GM15510 (cell line): ENCODE measurements around the gene SHROOM2.

Experiments used
- POLR2A ChIP-seq: IDR thresholded peaks from 3 replicates; pipeline ENCODE4 v1.6.1; 2011; ENCODE audit warnings: borderline replicate concordance; ENCODE audit not compliant: insufficient read length; ENCODE audit errors: extremely low read depth

The SHROOM2 gene

DNA sequence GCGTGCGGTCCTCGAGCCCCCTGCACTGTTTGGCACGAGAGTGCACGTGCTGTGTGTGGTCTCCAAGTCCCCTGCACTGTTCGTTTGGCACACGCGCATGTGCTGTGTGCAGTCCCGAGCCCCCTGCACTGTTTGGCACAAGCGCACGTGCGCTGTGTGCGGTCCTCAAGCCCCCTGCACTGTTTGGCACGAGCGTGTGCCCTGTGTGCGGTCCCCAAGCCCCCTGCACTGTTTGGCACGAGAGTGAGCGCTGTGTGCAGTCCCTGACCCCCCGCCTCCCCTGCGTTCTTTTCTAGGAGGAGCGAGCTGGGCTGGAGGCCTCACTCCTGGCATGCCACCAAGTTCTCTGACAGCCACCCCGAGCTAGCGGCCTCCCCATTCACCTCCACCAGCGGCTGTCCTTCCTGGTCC lies 104.5 kb downstream of the SHROOM2 start:
- TF ChIP-seq POLR2A = no peak

DNA sequence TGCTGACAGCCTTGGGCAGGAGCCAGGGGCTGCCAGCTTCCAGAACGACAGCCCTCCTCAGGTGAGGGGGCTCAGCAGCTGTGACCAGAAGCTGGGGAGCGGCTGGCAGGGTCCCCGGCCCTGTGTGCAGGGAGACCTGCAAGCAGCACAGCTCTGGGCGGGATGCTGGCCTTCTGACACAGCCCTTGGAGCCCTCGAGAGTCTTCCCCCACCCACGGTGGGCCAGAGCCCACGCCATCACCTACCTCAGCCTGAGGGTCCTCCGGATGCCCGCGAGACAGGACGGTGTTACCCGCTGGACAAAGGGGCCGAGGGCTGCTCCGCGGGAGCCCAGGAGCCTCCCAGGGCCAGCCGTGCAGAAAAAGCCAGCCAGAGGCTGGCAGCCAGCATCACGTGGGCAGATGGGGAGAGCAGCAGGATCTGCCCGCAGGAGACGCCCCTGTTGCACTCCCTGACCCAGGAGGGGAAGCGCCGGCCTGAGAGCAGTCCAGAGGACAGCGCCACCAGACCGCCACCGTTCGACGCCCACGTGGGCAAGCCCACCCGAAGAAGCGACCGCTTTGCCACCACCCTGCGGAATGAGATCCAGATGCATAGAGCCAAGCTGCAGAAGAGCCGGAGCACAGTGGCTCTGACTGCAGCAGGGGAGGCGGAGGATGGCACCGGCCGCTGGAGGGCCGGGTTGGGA lies 109.1 kb downstream of the SHROOM2 start:
- no peak for TF ChIP-seq POLR2A

DNA sequence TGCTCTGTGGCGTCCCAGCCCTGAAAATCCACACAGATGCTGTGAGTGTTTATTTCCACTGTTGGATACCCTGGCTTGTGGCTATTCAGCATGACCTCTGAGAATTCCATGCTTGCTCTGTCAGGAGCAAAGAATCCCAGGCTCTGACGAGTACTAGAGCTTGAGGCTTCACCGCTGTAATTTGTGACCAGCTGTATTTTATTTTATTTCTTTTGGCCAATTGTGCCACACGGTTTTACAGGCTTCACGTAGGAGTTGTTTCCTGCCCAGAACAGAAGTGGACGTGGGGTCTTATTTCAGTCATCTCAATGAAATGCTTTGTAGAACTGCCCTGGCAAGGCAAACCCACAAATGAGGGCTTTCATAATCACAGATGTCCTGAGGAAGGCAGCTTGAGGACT lies 111.5 kb downstream of the SHROOM2 start:
- TF ChIP-seq POLR2A = no peak

DNA sequence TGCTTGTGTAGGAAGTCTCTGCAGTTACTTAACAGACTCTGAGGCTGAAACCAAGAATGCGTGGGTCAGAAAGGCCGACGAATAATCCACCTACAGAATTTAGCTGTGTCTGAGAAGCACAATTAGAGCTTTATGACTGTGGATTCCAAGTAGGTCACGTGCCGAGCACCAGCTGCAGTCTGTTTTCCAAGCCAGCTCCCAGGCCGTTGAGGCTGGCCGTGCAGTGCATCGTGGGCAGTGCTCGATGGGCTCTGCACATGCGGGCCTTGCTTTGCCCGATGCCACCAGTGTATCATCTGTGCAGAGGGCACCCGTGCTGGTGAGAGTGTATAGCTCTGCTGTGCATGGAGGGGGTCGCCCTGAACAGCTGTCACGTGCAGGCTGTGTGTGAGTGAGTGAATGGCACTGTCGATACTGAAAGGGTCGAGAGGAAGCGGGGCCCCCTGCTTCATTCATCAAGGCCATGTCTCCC lies 113.4 kb downstream of the SHROOM2 start:
- no peak for TF ChIP-seq POLR2A

DNA sequence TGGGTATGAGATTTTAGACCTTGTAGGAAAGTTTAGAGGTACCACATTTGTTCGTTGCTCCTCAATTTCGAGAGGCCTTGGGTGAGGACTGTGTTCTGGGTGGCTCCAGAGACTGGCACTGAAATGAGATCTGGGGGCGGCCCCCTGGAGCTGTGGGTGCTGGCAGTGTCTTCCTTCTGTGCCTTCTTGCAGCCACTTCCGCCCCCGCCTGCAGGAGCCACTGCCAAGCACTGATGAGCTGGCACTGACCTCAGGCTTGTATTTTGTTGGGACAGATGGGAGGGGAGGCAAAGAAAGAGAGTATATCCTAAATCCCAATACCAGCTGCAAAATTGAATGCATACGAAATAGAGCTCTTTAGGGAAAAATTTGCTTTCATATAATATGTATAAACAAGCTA lies 116.4 kb downstream of the SHROOM2 start:
- TF ChIP-seq POLR2A = no peak

DNA sequence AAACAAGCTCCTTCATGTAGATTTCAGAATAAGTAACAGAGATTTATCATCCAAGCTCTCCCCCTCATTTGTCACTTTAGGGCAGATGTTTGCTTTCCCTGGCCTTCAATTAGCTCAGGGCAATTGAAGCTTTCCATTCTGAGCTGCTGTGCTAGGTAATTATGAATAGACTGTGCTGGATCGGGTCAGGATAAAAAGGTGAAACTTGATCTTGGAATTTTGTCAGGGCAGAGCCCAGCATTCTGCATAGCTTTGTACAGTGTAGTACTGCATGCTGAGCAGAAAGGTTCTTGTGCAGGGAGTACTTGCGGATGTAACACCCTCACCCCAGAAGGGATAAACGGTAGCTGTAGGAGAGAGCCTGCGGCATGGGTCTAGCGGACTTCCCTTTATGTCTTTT lies 116.9 kb downstream of the SHROOM2 start:
- TF ChIP-seq POLR2A = no peak

DNA sequence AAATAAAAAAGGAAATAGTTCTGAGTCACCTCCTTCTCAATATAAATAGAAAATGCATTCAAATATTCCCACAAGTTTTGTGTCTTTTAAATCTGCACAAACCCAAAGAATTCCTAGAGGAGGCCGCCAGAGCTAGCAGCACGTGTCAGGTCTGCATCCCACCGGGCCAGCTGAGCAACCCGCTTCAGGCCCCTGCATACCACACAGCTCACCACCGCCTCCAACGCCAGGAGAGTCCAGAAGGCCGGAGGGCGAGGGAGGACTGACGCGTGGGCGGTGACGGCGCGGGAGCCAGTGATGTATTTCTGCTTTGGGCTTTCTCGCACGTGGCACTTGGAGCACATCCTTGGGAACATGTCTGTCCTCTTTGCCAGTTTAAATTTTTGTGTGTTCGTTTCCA lies 119.1 kb downstream of the SHROOM2 start:
- TF ChIP-seq POLR2A = no peak

DNA sequence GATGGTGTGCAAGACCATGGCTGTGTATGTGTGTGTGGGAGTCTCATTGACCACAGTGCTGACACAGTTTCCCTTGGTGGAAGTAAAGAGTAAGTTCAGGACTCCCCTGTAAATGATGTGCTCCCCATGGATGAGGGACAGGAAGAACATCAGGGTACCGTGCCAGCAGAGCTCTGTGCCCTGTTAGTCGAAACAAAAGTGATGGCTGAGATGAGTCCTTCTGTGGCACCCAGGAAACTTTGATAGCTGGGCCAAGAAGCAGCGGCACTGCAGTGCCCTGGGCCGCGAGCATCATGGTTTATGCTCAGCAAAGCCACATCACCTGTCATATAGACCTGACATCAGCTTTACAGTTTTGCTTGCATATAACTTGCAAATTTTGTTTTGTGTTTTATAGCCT lies 119.5 kb downstream of the SHROOM2 start:
- TF ChIP-seq POLR2A = no peak

DNA sequence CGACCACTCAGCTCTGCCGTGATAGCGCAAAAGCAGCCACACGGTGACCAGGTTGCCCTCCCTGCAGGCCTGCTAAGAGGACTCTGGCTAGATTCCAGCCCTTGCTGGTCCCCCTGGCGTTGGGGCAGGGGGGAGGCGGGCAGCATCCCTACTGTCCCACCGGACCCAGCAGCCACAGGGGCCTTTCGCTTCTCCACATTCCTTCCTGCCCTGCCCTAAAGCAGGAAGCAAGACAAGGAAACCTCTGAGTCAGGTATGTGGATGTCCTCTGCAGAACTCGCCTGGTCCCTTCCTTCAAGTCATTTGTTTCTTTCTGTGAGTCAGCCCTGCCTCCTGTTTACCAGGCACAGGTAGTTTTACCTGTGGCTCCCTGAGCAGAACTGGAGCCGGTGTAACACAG lies 120.7 kb downstream of the SHROOM2 start:
- no peak for TF ChIP-seq POLR2A

DNA sequence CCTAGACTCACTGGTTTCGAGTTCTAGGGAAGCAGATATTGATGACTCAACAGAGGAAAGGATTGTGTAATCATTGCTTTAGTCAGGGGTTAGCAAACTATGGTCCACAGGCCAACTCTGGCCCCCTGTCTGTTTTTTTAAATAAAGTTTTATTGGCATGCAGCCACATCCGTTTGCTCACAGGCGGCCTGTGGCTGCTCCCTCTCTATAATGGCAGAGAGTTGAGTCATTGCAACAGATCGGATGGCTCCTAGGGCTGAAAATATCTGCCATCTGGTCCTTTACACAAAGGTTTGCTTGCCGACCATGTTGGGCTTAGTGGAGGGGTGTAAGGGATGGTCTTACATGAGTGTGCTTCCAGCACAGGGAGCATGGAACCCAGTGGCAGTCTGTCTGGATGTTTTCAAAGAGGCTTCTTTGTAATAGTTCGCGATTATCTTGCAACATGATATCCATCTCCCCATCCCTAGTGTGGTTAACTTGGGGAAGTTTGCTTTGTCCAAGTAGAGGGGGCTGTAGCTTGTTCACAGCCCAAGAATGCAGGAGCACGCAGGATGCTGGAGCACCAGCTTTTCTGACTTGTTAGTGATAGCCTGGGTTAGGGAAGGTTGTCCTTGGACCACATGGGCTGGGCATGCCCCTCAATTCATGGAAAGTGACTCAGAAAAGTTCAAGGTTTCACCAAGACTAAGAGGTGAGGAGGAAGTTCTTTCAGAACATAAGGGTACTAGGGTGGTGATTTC lies 121.6 kb downstream of the SHROOM2 start:
- TF ChIP-seq POLR2A = no peak

DNA sequence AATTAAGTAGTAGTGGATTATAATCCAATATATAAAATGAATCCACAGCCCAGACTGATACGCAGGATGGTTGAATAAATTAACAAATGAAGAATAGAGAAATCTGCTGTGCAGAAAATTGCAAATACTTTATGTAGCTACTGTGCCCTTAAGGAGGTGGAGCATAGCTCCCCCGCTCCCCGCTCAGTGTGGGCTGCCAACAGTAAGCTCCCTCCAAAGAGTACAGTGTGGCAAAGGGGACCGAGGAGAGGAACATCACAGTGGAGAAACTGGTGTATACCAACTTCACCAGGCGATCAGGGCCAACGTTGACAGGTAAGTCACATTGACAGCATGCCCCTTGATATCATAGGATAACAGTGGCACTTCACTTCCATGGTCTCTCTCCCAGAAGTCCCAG lies 123.0 kb downstream of the SHROOM2 start:
- TF ChIP-seq POLR2A = no peak

DNA sequence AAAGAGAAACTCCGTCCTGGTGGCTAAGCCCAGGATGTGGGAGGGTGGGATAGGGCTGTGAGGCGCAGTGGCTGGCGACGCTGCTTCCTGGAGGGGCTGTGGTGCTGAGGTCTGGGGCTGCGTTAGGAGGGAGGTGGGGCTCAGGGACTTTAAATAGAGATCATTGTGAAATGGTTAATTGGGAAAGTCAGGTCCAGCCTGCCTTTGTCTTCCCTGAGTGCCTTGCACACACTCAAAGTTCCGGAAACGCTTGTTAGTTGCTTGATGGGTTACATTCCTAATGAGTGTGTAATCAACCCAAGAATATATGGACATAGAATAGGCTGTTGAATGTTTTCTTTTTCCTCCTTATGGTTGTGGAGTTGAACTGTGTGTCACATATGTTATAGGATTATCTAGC lies 125.3 kb downstream of the SHROOM2 start:
- no peak for TF ChIP-seq POLR2A

DNA sequence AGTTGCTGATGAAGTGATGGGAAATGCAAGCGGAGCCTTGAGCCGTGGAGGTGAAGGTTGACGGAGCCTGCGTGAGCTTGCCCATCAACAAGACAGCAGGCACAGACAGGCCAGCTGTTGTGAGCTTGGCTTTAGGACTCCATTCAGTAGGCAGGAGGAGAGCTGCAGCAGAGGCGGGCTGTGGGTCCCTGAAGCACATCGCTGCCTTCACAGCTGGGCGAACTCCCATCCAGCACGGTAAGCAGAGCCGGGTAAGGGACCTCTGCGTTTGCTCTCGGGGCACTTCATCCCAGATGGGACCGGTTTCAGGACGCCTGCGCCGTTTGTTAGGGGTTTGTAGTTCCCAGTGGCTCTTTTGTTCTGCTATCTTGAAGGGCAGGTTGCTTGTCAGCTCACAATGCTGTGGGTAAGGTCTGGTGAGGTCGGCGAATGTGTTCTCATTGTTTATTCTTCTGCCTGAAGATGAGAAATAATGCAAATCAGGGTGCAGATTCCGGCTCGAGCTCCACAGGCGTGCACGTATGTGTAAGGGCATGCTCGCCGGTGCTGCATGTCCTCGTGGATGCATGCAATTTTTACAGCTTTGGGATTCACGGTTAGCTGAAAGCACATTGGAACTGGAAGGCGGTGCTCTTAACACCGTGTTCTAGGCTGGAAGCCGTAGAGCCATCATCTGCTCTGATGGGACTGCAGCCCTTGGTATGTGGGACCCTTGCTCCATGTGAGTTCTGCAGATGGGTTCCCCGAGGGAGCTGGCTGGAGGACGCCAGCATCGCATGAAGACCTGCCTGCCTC lies 126.3 kb downstream of the SHROOM2 start:
- TF ChIP-seq POLR2A = no peak

DNA sequence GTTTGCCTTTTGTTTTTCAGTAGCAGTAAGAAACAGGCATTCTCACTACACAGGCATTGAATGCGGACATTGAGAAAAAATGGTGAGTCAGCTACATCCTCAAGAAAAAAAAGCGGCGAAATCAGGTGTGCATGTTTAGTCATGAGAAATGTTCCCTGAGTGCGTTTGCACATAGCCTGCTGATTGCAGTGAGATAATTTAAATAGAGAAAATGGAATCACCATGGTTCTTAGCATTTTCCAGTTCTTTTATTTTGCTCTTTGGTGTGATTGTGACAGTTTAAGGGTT lies 126.9 kb downstream of the SHROOM2 start:
- TF ChIP-seq POLR2A = no peak

DNA sequence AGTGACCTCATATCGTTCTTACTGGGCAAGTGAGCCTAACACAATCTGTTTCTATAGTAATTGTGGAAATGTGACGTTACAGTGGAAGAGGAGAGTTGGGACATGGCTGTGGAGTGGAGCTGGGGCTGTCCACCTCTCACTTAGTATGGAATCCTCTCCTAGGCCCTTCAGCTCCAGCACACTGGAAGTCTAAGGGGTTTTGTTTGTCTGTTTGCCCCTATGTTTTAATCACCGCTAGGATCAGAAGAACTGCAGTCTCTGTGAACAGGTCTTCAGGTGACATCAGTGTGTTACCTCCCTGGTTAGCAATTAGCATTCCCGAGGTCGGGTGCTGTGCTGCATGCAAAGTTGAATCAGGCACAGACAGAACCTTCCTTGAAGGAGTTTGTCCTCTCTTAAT lies 131.6 kb downstream of the SHROOM2 start:
- no peak for TF ChIP-seq POLR2A
